ENCODE results near the gene TPPP2. TPM values are rescaled to one million over a fixed set of nuclear protein-coding genes. Genes with fewer than 3 reads are reported as not detected.

The TPPP2 gene
- polyA plus RNA-seq, 4 donors = 0.10 to 0.34 TPM; not detected in 2

DNA sequence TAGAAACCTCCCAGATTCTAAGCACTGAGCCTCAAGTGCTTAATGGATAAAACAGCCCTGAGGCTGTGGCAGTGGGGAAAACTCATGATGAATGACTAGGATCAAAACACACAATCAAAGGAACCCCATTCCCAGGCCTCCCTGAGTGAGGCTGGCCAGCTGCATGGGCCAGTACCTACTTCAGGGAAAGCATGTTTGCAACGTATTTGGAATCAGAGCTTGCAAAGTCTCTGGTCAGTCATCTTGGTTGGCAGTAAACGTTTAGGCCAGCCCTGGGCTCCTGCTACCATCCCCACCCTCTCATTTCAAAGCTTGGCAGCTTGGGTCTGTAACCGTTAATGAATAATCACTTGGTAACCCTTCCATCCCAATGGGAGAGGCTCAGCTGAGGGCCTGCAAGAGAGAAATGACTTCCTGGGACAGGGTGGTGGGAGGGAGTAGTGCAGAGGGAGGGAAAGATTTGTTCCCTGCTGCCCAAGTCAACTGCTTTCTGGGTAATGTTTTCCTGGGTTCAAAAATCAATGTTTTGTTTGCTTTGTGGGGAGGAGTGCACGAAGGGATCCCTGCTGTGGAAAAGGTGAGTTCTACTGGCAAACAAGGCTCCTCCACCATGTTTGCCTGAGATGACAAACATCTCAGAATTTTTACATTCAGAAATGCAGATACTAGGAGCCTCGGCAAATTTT, 25.6 kb downstream of the TPPP2 start:
- Histone ChIP-seq H3K9me3 (ENCODE audit: control insufficient read depth in 2 of 2, insufficient read depth in 1 of 2, low read depth in 1 of 2, low read length in 1 of 2) (no peaks in the 10 kb centered on the region), H3K4me3 (ENCODE audit: low read depth in 1 of 3, low read length in 3 of 3) (no peak overlapping the region), H3K36me3 (ENCODE audit: control insufficient read depth in 3 of 3, insufficient read depth in 2 of 3, low read depth in 1 of 3, low read length in 3 of 3) (no peaks in the 10 kb centered on the region), H3K27me3 (ENCODE audit: control insufficient read depth in 3 of 3, insufficient read depth in 3 of 3, low read length in 3 of 3) (no peaks in the 10 kb centered on the region), H3K4me1 (ENCODE audit: control insufficient read depth in 3 of 3, insufficient read depth in 2 of 3, low read depth in 1 of 3, low read length in 2 of 3) (peaks cover 0 to 15% (median 0%) of the 10 kb centered on the region in 3 donors), H3K27ac (ENCODE audit: low read depth in 1 of 3, low read length in 2 of 3) (peak overlapping the region in 2 of 3 donors; percentile 35)
- 9 to 51% (median 29%) methylated on average over 5 of the region's 5 CpGs for WGBS, 3 donors
- peak; percentile 43 to 73 for DNase-seq
- no peak for FAIRE-seq

DNA sequence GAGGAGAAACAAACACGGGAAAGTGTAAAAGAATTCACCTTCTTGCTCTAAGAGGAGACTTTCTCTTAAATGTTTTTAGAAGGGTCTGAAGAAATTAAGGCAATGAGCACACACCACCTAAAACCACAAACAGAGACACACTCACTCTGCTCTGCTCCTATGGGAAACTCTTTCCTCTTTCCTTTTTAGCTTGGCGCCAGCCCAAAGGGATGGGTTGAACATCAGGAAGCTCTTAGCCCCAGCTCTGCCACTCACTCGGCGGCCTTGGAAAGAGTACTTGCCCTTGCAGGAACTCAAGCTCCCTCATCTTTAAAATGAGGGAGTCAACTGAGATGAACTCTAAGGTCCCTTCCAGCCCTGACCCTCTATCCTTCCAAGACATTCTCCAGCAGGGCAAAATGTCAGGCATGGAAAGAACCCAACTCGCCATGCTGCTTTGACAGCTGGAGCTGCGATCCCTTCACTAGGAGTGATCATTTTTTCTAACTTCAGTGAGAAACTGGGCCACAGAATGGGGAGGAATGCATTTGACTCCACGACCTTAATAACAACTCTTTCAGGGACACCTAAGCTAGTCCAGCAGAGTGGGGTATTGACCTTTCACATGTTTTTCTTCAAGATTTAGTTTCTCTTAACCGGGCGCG, 26.6 kb downstream of the TPPP2 start:
- H3K9me3 ChIP-seq (ENCODE audit: control insufficient read depth in 2 of 2, insufficient read depth in 1 of 2, low read depth in 1 of 2, low read length in 1 of 2) = no peaks in the 10 kb centered on the region
- FAIRE-seq (no peak), DNase-seq (peak in 1 of 2 donors; percentile 80)
- H3K36me3 ChIP-seq (ENCODE audit: control insufficient read depth in 3 of 3, insufficient read depth in 2 of 3, low read depth in 1 of 3, low read length in 3 of 3) = no peaks in the 10 kb centered on the region
- no peaks in the 10 kb centered on the region for H3K27me3 ChIP-seq (ENCODE audit: control insufficient read depth in 3 of 3, insufficient read depth in 3 of 3, low read length in 3 of 3)
- peaks cover 0 to 15% (median 0%) of the 10 kb centered on the region in 3 donors for H3K4me1 ChIP-seq (ENCODE audit: control insufficient read depth in 3 of 3, insufficient read depth in 2 of 3, low read depth in 1 of 3, low read length in 2 of 3)
- H3K27ac ChIP-seq (ENCODE audit: low read depth in 1 of 3, low read length in 2 of 3) = peak overlapping the region in 1 of 3 donors; percentile 60
- 57 to 70% (median 70%) methylated on average over 10 of the region's 10 CpGs for WGBS, 3 donors
- no peak overlapping the region for H3K4me3 ChIP-seq (ENCODE audit: low read depth in 1 of 3, low read length in 3 of 3)

DNA sequence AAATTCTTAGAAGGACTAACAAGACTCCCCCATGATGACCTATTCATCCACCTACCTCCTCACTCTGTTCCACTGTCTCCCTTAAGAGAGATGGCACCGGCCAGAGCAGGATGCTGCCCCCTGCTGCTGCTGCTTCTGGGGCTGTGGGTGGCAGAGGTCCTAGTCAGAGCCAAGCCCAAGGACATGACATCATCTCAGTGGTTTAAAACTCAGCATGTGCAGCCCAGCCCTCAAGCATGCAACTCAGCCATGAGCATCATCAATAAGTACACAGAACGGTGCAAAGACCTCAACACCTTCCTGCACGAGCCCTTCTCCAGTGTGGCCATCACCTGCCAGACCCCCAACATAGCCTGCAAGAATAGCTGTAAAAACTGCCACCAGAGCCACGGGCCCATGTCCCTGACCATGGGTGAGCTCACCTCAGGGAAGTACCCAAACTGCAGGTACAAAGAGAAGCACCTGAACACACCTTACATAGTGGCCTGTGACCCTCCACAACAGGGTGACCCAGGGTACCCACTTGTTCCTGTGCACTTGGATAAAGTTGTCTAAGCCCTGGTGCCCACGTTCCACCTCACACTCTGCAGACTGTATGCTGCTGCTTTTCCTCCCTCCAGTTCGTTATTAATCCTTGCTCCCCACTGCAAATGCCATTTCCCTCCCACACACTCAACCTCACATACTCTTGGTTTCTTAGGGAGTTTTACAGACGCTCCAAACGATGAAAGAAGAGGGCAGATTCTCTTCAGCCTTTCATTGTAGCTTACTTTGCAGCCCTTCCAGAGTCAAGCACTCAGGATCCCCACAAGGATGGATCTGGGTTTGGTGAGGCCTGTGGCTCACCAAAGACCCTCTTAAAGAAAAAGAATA, 28.0 kb downstream of the TPPP2 start, which contains the start of gene RNASE8:
TSS of gene RNASE8 (plus strand) at position 20 of the 873 bp plus-strand sequence. CDS start at position 91, 71 bp downstream.
- DNase-seq = no peak
- WGBS, 3 donors = 72 to 87% (median 75%) methylated on average over 8 of the region's 8 CpGs
- peak within 1 kb of the TSS in 1 of 3 donors; percentile 60 for H3K27ac ChIP-seq (ENCODE audit: low read depth in 1 of 3, low read length in 2 of 3)

DNA sequence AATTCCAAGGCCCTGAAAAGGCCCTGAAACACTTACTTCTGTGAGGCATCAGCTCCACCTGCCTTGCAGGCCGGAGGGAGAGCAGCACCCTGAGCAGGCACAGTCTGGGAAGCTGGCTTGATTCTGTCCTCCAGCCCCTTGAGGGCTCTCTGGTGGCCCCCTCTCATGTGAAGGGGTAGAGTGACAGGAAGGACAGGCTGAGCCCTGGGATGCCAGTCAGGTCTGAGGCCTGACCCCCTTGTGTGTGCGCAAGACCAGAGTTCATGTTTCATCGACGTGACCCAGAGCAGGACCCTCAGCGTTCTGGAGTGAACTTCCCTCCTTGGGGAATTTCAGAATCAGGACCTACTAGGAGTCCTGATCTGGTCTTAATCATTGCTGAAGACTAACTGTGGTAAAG, 28.9 kb downstream of the TPPP2 start:
- DNase-seq (no peak), FAIRE-seq (no peak)
- H3K27me3 ChIP-seq (ENCODE audit: control insufficient read depth in 3 of 3, insufficient read depth in 3 of 3, low read length in 3 of 3) = no peaks in the 10 kb centered on the region
- no peaks in the 10 kb centered on the region for H3K9me3 ChIP-seq (ENCODE audit: control insufficient read depth in 2 of 2, insufficient read depth in 1 of 2, low read depth in 1 of 2, low read length in 1 of 2)
- H3K27ac ChIP-seq (ENCODE audit: low read depth in 1 of 3, low read length in 2 of 3) = no peak overlapping the region
- H3K36me3 ChIP-seq (ENCODE audit: control insufficient read depth in 3 of 3, insufficient read depth in 2 of 3, low read depth in 1 of 3, low read length in 3 of 3) = no peaks in the 10 kb centered on the region
- H3K4me3 ChIP-seq (ENCODE audit: low read depth in 1 of 3, low read length in 3 of 3) = no peak overlapping the region
- H3K4me1 ChIP-seq (ENCODE audit: control insufficient read depth in 3 of 3, insufficient read depth in 2 of 3, low read depth in 1 of 3, low read length in 2 of 3) = peaks cover 0 to 13% (median 0%) of the 10 kb centered on the region in 3 donors
- 91 to 96% (median 92%) methylated on average over 5 of the region's 5 CpGs for WGBS, 3 donors

More for the DNA sequence above, 28.0 kb downstream of the TPPP2 start, which contains the start of gene RNASE8:
- no peak for FAIRE-seq
- Histone ChIP-seq H3K4me1 (ENCODE audit: control insufficient read depth in 3 of 3, insufficient read depth in 2 of 3, low read depth in 1 of 3, low read length in 2 of 3) (peaks cover 0 to 18% (median 0%) of the 10 kb centered on the region in 3 donors), H3K4me3 (ENCODE audit: low read depth in 1 of 3, low read length in 3 of 3) (no peak within 1 kb of the TSS), H3K27me3 (ENCODE audit: control insufficient read depth in 3 of 3, insufficient read depth in 3 of 3, low read length in 3 of 3) (no peaks in the 10 kb centered on the region), H3K36me3 (ENCODE audit: control insufficient read depth in 3 of 3, insufficient read depth in 2 of 3, low read depth in 1 of 3, low read length in 3 of 3) (no peaks in the 10 kb centered on the region), H3K9me3 (ENCODE audit: control insufficient read depth in 2 of 2, insufficient read depth in 1 of 2, low read depth in 1 of 2, low read length in 1 of 2) (no peaks in the 10 kb centered on the region)

DNA sequence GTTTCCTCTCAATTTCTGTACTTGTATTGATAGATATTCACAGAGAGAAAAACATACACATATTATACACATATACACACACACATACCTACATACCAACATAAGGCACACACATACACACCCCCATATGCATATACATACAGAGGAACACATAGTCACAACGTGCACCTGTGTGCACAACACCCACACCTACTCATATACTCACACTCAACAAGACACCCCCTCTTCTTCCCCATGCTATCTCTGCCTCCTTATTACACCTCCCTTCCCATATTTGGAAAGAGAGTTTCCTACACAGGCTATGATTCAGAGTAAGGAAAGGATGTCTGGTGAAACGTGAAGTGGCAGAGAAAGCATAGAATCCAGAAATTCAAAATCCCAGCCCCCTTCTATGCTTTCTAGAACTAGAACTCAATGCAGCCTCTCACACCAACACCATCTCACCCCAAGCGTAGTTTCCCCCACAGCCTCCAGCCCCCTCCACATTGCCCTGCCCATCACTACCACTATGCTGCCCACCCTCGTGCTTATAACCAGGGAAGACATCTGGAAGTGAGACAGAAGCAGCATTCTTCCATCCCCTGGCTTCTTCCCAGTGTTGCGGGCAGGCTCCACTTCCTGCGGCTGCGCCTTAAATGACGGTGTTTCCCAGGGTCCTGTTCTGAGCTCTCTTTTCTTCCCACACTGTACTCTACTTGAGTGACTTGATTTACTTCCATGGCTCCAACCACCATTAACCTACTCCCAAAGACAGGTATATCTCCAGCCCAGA, 30.0 kb downstream of the TPPP2 start:
- Histone ChIP-seq H3K27me3 (ENCODE audit: control insufficient read depth in 3 of 3, insufficient read depth in 3 of 3, low read length in 3 of 3) (no peaks in the 10 kb centered on the region), H3K36me3 (ENCODE audit: control insufficient read depth in 3 of 3, insufficient read depth in 2 of 3, low read depth in 1 of 3, low read length in 3 of 3) (no peaks in the 10 kb centered on the region), H3K9me3 (ENCODE audit: control insufficient read depth in 2 of 2, insufficient read depth in 1 of 2, low read depth in 1 of 2, low read length in 1 of 2) (no peaks in the 10 kb centered on the region), H3K27ac (ENCODE audit: low read depth in 1 of 3, low read length in 2 of 3) (no peak overlapping the region), H3K4me1 (ENCODE audit: control insufficient read depth in 3 of 3, insufficient read depth in 2 of 3, low read depth in 1 of 3, low read length in 2 of 3) (peaks cover 0 to 10% (median 0%) of the 10 kb centered on the region in 3 donors), H3K4me3 (ENCODE audit: low read depth in 1 of 3, low read length in 3 of 3) (no peak overlapping the region)
- 68 to 77% (median 76%) methylated on average over 8 of the region's 8 CpGs for whole genome bisulfite sequencing, 3 donors
- DNase-seq = no peak
- no peak for FAIRE-seq

DNA sequence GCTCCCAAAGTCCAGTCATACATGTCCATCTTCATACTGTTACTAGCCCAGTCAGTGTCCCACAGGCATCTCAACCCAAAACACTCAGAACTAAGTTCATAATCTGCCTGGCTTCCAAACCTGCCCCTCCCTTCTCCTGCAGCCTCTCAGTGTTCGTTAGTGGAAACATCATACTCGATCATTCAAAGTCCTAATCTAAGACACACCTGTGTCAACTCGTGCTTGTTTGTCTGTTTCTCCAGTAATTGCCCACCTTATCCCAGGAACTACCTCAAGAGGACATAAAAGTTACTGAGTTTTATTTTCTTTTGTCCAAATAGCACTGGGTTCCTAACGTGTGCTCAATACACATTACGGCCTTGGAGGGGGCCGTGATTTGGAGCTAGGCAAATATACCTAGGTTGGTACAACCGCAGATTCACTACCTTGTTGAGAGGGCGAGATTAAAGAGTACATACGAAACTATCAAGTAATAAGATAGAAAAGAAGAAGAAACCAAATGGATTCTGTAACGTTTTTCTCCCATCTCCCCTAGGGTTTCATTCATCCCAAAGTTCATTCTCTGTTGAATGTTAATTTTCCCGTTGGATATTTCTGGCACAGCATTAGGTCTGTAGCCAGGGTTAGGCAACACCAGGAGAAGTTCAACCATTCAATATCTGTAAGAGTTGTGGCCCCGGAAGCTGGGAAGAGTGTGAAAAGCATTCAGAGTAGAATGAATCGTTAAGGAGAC, 30.8 kb downstream of the TPPP2 start:
- no peaks in the 10 kb centered on the region for H3K36me3 ChIP-seq (ENCODE audit: control insufficient read depth in 3 of 3, insufficient read depth in 2 of 3, low read depth in 1 of 3, low read length in 3 of 3)
- H3K27ac ChIP-seq (ENCODE audit: low read depth in 1 of 3, low read length in 2 of 3) = peak overlapping the region in 1 of 3 donors; percentile 27
- no peak overlapping the region for H3K4me3 ChIP-seq (ENCODE audit: low read depth in 1 of 3, low read length in 3 of 3)
- peaks cover 0 to 7% (median 0%) of the 10 kb centered on the region in 3 donors for H3K4me1 ChIP-seq (ENCODE audit: control insufficient read depth in 3 of 3, insufficient read depth in 2 of 3, low read depth in 1 of 3, low read length in 2 of 3)
- DNase-seq = peak in 1 of 2 donors; percentile 31
- no peaks in the 10 kb centered on the region for H3K9me3 ChIP-seq (ENCODE audit: control insufficient read depth in 2 of 2, insufficient read depth in 1 of 2, low read depth in 1 of 2, low read length in 1 of 2)
- FAIRE-seq = no peak
- 28 to 66% (median 42%) methylated on average over 13 of the region's 13 CpGs for WGBS, 3 donors
- H3K27me3 ChIP-seq (ENCODE audit: control insufficient read depth in 3 of 3, insufficient read depth in 3 of 3, low read length in 3 of 3) = no peaks in the 10 kb centered on the region

DNA sequence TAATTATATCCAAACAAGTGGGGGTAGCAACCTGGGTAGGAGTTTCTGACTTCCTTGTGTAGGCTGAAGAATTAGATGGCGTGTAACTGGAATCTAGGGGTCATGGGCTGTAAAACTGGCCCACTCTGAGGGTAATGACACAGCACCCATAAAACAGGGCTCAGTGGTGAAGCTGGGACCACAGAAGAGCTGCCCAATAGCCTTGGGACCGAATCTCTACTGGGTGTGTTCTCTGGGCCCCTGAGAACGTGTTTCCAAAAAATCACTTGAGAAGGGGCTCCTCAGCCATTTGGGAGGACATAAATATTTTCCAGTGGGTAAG, 31.3 kb downstream of the TPPP2 start:
- Histone ChIP-seq H3K27ac (ENCODE audit: low read depth in 1 of 3, low read length in 2 of 3) (peak overlapping the region in 1 of 3 donors; percentile 27), H3K9me3 (ENCODE audit: control insufficient read depth in 2 of 2, insufficient read depth in 1 of 2, low read depth in 1 of 2, low read length in 1 of 2) (no peaks in the 10 kb centered on the region), H3K36me3 (ENCODE audit: control insufficient read depth in 3 of 3, insufficient read depth in 2 of 3, low read depth in 1 of 3, low read length in 3 of 3) (no peaks in the 10 kb centered on the region), H3K4me3 (ENCODE audit: low read depth in 1 of 3, low read length in 3 of 3) (no peak overlapping the region), H3K4me1 (ENCODE audit: control insufficient read depth in 3 of 3, insufficient read depth in 2 of 3, low read depth in 1 of 3, low read length in 2 of 3) (peaks cover 0 to 3% (median 0%) of the 10 kb centered on the region in 3 donors), H3K27me3 (ENCODE audit: control insufficient read depth in 3 of 3, insufficient read depth in 3 of 3, low read length in 3 of 3) (no peaks in the 10 kb centered on the region)
- 73 to 85% (median 77%) methylated on average over 3 of the region's 3 CpGs for WGBS, 3 donors
- no peak for DNase-seq
- FAIRE-seq = no peak
